HK-2 (cell line): Measurements from ENCODE around the gene ZP2.
"Not testable (repeated sequence)": the region's sequence is repeated elsewhere in the genome, so short reads cannot be mapped to it uniquely, and the experiment has no call there.

ENCODE experiments used
- DNase-seq: peaks from one replicate; pipeline ENCODE4 v3.0.0-alpha.2; 2018; ENCODE audit not compliant: unreplicated experiment

ZP2 gene

DNA sequence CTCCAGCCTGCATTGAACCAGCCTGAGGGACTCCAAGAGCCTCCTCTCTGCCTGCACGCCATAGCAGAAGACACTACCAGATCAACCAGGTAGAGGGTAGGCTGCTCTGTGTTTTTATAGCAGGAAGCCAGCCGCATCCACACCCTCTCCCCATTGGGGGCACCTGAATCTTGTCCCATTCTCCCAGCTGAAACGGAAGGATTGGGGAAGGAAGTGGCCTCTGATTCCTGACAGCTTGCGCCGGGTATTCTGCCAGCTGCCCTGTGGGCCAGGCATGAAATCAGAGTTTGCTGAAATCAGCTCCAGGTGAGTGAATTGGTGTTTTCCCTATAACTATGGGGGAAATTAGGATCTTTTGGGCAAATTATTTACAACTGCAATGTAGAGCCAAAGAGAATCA is at the start of gene ZP2:
ZP2 (minus strand) TSS at position 89 of the 400 bp plus-strand sequence; CDS start at position 62, 27 bp downstream.
- DNase-seq = no peak

DNA sequence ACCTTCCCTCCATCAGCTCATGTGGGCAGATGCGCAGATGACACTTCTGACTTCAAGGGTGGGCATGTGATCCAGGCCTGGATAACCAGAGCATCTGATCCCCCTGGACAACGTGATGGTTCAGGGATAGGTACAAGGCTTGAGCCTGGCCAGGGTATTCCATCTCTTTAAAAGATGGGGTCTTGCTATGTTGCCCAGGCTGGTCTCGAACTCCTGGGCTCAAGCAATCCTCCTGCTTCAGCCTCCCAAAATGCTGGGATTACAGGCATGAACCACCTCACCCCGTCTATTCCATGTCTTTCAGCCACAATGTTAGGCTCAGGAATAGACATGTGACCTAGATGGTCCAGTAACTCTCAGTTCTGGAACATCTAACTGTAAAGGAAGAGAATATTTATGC is 45.9 kb upstream of the ZP2 start:
- no peak for DNase-seq

DNA sequence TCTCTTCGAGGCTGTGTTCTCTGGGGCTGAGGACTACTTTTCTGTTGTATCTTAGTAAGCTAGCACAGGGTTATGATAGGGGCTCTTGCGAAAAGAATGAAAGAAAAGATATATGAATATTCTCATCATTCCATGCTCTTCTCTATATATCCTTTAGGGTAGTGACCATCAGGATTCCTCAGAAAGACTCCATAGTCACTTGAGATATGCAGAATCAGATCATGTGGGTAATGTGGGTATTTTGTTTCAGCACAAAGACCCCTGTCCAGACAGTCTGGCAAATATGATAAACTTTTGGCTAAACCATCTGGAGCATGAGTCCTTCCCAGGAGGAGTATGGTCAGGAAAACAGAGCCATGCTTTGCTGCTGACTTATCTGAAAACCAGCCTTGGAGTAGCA is 45.3 kb upstream of the ZP2 start:
- DNase-seq = no peak

DNA sequence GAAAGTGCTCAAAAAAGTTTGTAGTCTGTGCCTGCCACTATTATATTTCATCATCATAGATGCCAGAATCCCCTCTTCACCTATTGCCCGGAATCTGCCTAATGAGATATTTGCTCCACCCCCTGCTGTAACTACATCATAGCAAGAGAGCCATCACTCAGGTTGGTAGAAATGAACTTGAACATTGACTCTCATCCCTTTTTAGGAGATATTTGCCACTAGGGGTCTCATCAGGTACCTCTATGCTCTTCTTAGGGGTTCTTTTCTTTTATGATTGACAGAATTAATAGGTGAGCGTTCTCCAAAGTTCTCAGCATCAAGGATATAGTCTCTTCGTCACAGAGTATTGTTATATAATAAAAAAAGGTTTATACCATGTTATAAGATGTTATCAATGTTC is 42.1 kb upstream of the ZP2 start:
- no peak for DNase-seq

DNA sequence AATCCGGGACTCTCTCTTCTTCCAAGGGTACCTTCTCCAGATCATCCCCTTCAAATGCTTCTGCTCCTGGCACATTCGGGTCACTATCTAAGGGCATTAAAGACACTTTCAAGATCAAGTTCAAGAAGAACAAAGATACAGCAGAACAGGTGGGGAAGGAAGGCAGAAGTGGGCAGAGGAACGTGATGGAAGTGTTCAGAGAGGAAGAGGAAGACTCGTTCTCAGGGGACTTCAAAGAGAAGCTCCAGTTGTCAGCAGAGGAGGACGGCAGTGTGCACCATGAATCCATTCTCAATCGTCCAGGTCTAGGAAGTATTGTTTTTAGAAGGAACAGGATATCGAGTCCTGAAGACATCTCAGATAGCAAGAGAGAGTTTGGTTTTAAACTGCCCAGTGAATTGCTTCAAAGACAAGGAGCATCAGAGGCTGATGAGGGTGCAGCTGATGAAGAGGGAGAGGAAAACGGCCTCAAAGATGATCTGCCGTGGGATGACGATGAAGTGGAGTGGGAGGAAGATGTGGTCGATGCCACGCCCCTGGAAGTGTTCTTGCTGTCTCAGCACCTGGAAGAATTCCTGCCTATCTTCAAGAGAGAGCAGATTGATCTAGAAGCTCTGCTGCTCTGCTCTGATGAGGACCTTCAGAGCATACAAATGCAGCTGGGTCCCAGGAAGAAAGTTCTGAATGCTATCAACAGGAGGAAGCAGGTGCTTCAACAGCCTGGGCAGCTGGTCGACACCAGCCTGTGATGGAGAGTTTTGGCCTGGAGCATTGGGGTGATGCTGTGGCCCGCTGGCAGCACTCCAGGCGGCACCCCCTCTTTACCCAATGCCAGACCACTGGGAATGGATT is 38.9 kb upstream of the ZP2 start:
- no peak for DNase-seq

DNA sequence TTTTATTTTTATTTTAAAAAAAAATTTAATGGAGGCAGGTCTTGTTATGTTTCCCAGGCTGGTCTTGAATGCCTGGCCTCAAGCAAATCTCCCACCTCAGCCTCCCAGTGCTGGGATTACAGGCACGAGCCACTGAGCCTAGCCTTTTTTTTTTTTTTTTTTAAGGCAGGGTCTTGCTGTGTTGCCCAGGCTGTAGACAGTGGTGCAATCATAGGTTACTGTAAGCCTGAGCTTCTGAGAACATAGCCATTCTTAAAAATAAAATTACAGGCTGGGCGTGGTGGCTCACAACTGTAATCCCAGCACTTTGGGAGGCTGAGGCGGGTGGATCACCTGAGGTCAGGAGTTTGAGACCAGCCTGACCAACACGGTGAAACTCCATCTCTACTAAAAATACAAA is 36.8 kb upstream of the ZP2 start:
- DNase-seq = not testable (repeated sequence)

DNA sequence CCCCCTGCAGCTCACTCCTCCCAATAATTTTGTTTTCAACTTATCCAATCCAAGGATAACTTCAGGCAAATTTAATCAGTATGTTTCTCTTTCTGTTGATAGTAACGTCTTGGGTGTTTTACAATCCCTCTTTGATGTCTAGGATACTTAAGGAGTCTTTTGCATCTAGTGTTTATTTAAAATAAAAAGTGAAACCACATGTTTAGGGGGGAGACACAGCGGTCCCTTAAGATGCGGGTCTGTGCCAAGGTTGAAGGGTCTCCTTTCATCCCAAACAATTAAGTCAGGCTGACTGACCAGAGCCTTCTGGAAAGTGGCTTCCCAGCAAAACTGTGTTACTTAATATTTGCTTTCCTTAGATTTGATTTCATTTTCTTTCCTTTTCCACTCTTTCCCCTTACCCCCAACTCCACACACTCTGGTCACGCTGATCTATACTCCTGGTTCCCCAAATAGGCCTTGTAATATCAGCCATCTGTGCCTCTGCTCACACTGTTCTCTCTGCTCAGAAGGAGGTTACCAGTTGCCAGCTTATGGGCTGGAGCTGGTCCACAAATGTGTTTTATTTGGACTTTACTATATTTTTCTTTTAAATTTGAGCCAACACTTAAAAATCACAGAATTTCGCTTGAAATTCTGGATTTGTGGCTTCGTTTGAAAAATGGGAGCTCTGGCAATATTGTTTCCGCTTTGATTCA is 33.3 kb upstream of the ZP2 start:
- DNase-seq = no peak

DNA sequence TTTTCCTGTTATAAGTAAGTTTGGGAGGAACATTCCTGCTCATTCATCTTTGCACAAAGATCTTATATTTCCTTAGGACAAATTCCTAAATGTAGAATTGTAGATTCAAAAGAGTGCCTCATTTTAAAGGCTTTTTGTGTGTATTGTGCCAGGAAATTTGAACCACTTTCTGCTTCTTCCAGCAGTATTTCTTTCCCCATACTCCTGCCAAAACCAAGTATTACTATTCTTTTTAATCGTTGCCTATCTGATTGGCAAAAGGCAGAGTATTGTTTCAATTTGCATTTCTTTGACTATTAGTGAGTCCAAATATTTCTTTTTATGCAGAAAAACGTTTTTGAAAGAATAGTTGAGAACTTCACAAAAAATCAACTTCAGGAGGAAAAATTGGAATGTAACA is 31.4 kb upstream of the ZP2 start:
- no peak for DNase-seq

DNA sequence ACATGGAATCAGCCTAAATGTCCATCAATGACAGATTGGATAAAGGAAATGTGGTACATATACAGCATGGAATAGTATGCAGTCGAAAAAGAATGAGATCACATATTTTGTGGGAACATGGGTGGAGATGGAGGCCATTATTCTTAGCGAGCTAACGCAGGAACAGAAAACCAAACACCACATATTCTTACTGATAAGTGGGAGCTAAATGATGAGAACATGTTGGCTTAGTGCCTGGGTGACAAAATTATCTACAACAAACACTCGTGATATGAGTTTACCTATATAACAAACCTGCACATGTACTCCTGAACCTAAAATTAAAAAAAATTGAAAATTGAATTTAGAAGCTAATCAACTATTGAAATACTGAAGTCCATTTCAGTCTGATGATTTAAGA is 28.3 kb upstream of the ZP2 start:
- DNase-seq = no peak

DNA sequence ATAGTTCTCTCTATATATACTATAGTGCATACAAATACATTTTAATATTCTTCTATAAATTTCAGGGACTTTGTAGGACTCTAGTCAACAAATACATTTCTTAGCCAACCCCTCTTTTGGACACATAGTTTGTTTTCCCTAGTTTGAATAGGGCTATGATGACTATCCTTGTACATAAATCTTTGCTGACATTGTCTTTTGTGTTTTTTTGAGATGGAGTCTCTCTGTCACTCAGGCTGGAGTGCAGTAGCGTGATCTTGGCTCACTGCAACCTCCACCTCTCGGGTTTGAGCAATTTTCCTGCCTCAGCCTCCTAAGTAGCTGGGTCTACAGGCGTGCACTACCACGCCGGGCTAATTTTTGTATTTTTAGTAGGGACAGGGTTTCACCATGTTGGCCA is 25.5 kb upstream of the ZP2 start:
- DNase-seq = no peak

DNA sequence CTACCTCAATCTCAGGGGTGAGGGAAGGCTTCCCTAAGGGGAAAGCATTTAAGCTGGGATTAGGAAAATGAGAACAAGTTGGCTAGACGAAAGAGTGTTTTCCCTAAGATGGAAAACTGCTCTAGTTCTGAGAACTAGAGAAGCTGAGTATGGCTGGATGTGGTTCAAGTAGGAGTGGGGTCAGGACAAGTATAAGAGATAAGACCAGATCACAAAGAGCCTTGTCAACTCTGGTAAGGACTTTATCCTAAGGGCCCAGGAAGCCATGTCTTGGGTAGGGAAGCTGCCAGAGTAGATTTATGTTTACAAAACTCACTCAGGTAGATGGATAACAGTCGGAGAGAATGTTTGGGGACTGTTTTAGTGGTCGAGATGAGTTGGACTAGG is 23.8 kb upstream of the ZP2 start:
- no peak for DNase-seq

DNA sequence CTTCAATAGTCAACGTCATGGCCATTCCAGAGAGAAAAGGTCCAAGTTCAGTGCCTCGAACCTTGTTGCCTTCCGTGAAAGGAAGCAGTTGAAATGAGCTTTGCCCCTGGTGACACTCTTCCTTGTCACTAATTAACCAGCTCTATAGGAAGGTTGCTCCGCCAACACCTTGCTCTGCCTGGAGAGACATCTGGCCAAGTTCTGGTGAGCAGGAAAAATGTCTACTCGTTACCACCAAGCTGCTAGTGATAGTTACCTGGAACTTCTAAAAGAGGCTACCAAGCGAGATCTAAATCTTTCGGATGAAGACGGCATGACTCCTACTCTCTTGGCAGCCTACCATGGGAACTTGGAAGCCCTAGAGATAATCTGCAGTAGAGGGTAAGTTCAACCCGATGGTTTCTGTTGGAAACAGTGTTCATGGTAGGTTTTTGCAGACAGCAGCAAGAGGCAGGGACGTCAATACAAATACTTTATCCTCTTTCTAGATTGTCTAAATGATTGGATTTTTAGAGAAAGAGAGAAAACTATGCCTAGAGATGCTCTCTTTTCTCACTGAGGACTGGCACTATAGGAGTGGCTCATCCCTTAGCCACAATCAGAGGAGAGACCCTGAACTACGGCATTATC is 22.3 kb upstream of the ZP2 start, which contains the start of gene ANKS4B:
ANKS4B (plus strand) TSS at position 179 of the 630 bp plus-strand sequence; CDS start at position 218, 39 bp downstream.
- DNase-seq = no peak

DNA sequence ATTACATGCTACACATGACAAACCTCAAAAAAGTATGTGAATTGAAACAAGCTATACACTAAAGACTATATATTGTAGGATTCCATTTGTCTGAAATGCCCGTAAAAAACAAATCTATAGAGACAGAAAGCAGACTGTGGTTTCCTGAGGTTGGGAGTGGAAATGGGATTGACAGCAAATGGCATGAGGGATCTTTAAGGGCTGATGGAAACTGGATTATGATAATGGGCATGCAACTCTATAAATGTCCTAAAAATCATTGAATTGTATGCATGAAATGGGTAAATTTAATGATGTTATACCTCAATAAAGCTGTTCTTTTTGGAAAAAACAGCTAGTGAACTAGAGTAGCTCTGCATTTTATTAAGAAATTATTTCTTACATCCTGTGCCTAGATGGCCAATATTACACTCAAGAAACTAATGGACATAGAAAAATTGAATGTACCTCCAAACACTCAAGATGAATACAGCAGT is 21.7 kb upstream of the ZP2 start:
- no peak for DNase-seq

DNA sequence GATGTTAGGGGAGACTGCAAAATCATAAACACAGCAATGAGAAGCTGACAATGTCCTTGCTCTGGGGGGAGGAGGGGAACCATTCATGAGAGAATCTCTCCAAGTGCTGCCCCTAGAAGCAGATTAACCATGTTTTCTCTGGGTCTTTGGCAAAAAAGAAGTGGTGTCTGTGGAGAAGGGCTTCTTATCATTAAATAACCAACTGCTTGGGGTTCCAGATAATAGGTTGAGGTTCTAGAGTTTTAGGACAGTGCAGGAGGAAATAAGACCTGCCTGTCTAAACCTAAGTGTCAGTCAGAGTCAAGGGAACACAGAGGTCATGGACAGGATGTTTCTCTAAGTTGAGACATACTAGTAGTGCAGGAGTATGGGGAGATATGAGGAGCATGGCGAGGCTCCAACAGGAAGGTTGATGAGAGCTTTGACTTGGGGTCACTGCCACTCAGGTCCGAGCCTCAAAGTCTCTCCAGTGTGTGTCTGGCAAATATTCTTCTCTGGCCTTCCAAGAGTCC is 17.0 kb upstream of the ZP2 start:
- no peak for DNase-seq

DNA sequence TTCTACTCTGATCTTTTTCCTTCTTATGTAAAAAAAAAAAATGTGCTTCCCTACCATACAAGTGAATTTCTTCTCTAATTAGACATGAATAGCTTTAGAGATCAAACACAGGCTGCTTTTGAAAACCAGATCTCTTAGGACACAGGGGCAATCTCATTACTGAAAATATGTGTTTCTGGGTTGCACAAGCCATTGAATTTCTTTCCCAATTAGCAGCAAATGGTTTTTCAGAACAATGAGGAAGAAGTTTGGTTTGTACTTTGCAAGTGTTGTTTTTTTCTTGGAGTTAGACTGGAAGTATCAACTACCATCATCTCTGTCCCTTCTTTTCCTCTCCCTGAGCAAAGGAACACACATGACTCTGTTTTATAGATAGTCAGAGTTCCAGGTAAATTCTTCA is 16.5 kb upstream of the ZP2 start:
- no peak for DNase-seq

DNA sequence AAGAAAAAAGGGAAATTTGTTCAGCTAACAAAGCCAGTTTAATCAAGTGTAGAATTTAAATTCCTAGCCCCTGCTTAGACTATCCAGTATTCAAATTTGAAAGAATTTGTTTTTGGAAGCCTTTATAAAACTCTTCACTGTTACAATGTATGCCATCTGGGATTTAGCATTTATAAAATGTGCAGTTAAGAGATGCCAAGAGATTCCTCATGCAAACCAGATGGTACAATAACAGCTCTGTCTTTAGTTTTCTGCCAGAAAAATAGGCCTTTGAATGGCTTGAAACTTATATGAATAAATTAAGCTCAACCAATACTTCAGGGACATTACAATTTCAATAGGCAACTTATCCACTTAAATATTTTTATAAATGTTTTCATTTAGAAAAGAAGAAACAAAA is 15.4 kb upstream of the ZP2 start:
- DNase-seq = no peak

DNA sequence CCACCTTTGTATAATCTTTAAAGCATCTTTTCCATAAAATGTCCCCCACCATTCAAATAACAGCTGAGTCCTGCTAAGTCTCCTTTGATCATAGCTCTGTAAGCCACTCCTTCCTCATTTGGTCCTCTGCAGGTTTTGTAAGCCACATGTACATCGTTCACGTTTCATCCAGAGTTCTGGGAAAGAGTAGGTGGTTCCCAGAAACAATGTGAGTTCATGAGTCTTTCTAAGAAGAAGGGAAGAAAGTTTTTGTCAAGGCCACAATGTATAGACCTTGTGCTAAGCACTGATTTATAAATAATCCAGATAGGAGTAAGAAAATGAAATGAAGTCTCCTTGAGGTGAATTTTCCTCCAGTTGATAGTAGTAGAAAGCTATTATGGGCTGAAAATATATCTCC is 13.4 kb upstream of the ZP2 start:
- no peak for DNase-seq

DNA sequence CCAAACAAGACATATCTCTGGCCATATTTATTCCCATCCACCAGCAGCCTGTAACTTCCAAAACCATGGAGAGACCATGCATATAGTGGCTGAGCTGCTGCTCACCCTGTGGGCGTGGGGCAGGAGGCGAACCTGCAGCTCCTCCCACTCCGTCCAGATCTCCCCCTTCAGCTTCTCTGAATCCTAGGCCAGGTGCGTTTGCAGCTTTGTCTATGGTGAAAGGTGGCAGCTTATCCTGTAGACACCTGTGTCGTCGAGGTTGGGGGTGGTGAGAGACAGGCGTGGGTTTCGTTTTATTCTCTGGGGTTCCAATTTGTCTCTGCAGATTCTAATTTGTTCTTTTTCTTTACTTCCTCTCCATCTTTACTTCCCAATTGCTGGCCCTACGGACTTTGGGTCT is 12.4 kb upstream of the ZP2 start:
- DNase-seq = no peak

DNA sequence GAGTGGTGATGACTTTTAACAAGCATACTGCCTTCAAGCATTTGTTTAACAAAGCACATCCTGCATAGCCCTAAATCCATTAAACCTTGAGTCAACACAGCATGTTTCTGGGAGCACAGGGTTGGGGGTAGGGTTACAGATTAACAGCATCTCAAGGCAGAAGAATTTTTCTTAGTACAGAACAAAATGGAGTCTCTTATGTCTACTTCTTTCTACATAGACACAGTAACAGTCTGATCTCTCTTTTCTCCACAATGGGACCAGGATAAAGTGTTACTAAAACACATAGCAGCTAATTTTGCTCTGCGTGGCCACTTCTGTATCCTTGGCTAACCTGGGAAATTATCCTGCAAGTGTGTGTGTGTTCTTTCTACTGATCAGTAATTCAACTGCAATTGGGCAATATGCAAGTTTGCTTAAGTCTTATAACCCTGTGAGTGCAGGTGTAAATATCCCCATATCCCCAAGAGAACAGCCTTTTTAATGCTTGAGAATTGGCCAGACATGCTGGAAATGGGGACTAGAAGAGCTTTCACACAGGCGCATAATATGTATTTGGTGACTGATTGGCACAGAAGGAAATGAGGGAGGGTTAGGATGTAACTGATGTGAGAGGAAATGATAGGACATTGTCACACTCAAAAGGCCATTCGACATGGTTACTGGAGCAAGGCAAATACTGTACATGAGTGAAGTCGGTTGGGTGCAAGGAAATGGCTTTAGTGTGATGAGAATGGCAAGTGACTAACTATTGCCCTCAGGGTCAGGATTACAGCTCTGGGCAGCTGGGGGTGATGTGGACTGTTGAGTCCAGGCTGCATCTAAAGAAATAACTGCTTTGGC is 11.3 kb upstream of the ZP2 start:
- DNase-seq = peak; percentile 27

DNA sequence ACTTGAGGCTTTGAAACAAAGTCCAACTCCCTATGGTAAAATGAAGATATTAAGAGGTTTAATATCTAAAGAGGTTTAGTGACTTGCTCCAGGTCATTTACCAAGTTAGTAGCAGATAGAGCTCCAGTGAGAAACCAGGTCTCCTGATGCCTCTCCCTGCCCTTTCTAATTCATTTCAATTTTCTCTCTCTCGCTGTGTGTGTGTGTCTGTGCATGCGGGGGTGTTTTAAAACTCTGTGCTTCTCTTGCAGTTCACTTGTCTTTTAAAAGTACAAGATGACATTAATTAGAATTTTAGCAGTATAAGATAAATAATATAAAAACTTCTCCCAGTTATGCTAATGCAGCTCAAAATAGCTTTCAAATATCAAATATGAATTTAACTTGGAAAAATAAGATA is 8.2 kb upstream of the ZP2 start:
- DNase-seq = no peak

DNA sequence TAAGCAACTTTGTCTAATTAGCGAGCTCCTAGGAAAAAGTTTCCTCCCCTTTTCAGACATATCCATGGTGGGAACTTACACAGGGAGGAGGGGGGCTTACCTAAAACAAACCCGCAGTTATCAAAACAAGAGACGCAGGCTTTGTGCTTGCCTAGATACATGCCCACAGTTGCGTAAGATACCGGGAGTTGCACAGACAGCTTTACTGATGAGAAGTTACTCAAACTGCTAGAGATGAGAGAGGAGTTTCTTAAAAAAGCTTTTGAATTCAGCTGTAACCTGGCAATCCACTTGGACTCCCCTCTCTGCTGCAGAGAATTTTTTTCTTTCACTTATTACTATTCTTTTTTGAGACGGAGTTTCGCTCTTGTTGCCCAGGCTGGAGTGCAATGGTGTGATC is 6.8 kb upstream of the ZP2 start:
- no peak for DNase-seq

DNA sequence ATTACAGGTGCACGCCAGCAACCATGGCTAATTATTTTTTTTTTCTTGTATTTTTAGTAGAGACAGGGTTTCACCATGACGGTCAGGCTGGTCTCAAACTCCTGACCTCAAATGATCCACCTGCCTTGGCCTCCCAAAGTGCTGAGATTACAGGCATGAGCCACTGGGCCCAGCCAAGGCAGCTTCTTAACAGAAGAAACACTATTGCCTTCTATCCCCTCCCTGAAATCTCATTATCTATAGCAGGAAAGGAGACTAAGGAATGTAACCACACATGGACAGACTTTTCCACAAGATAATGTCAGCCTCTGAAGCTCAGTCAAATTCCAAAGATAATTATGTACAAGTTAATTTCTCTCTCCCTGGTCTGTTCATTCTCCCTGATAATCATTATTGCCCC is 5.7 kb upstream of the ZP2 start:
- no peak for DNase-seq
